Keratinocyte (primary cell): ENCODE results near the gene CCDC40. TPM values are rescaled to one million over a fixed set of nuclear protein-coding genes. Genes with fewer than 3 reads are reported as not detected.
A peak's percentile ranks its signal among the peaks of the same experiment; 100 is the strongest.

Experiments
- DNase-seq: peaks from one replicate; pipeline ENCODE4 v3.0.0-alpha.2; 2011; ENCODE audit warnings: low read depth, missing footprints, low spot score
- FAIRE-seq: peaks from 2 replicates; lab custom pipeline; 2011; peaks lifted over from hg19 to GRCh38; lab: Jason Lieb, UNC
- H2AFZ ChIP-seq: 2 replicates; pipeline ENCODE4 v1.6.0; 2012; ENCODE audit warnings: low read length, control low read depth, inconsistent platforms; ENCODE audit not compliant: control insufficient read depth
- H3K27ac ChIP-seq: 2 replicates; pipeline ENCODE4 v1.5.1; 2011; ENCODE audit warnings: low read length; ENCODE audit not compliant: control insufficient read depth, insufficient read depth
- H3K27me3 ChIP-seq: 3 replicates; pipeline ENCODE4 v1.6.0; 2011; ENCODE audit warnings: low read length; ENCODE audit not compliant: control insufficient read depth, insufficient read depth; ENCODE audit errors: extremely low read depth
- H3K36me3 ChIP-seq, 2 experiments: 2 replicates in 1 of 2; 3 replicates in 1 of 2; pipeline ENCODE4 v1.5.1; 2011; ENCODE audit warnings: low read length in 2 of 2, mild to moderate bottlenecking in 1 of 2; ENCODE audit not compliant: control insufficient read depth in 2 of 2, insufficient read depth in 2 of 2; ENCODE audit errors: extremely low read depth in 1 of 2
- H3K4me1 ChIP-seq: 3 replicates; pipeline ENCODE4 v1.5.1; 2011; ENCODE audit warnings: low read length; ENCODE audit not compliant: control insufficient read depth, insufficient read depth; ENCODE audit errors: extremely low read depth
- H3K4me2 ChIP-seq: 3 replicates; pipeline ENCODE4 v1.6.0; 2011; ENCODE audit warnings: low read depth, low read length; ENCODE audit not compliant: control insufficient read depth, insufficient read depth; ENCODE audit errors: extremely low read depth
- H3K4me3 ChIP-seq, 3 experiments: fragments of 200-600 bp in 1 of 3; sonication (generic) in 1 of 3; 2 replicates in 2 of 3; 3 replicates in 1 of 3; pipeline ENCODE4 v1.5.1; 2011 to 2016; ENCODE audit warnings: low read length in 3 of 3, mild to moderate bottlenecking in 3 of 3, control low read depth in 2 of 3, inconsistent platforms in 1 of 3, low read depth in 1 of 3, mixed read lengths in 1 of 3, mixed run types in 1 of 3, moderate library complexity in 1 of 3; ENCODE audit not compliant: control insufficient read depth in 2 of 3, insufficient read depth in 2 of 3; ENCODE audit errors: extremely low read depth in 1 of 3
- H3K79me2 ChIP-seq: 2 replicates; pipeline ENCODE4 v1.6.0; 2012; ENCODE audit warnings: low read length; ENCODE audit not compliant: control insufficient read depth, insufficient read depth
- H3K9ac ChIP-seq: 3 replicates; pipeline ENCODE4 v1.6.0; 2011; ENCODE audit warnings: low read length; ENCODE audit not compliant: control insufficient read depth, insufficient read depth; ENCODE audit errors: extremely low read depth
- H3K9me1 ChIP-seq: 3 replicates; pipeline ENCODE4 v1.6.0; 2011; ENCODE audit warnings: low read length; ENCODE audit not compliant: control insufficient read depth, insufficient read depth; ENCODE audit errors: extremely low read depth
- H3K9me3 ChIP-seq: 2 replicates; pipeline ENCODE4 v1.5.1; 2012; ENCODE audit warnings: low read depth, low read length; ENCODE audit not compliant: control insufficient read depth
- H4K20me1 ChIP-seq: 3 replicates; pipeline ENCODE4 v1.6.0; 2011; ENCODE audit warnings: low read length; ENCODE audit not compliant: control insufficient read depth, insufficient read depth; ENCODE audit errors: extremely low read depth
- CTCF ChIP-seq, 3 experiments: IDR thresholded peaks in 1 of 3; conservative IDR thresholded peaks in 1 of 3; optimal IDR thresholded peaks in 1 of 3; 2 replicates in 2 of 3; 3 replicates in 1 of 3; pipeline versions ENCODE3 to v1.5.1; 2011; ENCODE audit warnings: low read length in 3 of 3, mild to moderate bottlenecking in 3 of 3, moderate library complexity in 2 of 3, control low read depth in 1 of 3, inconsistent platforms in 1 of 3; ENCODE audit not compliant: insufficient read depth in 2 of 3; ENCODE audit errors: extremely low read depth in 1 of 3
- EZH2 ChIP-seq: IDR thresholded peaks from one replicate; pipeline ENCODE4 v1.6.1; 2012; ENCODE audit warnings: inconsistent platforms, mild to moderate bottlenecking, low read length, moderate library complexity
- dilution Hi-C: fragments of 300-500 bp; cut with MboI; formaldehyde crosslinking; loops from one replicate; pipeline ENCODE4 v1.7.0; 2020; ENCODE audit warnings: low sequenced_read_pairs; ENCODE audit not compliant: extremely low pct_ligation_motif_present
- polyA plus RNA-seq, 5 experiments: library from polyadenylated mRNA; depleted of rRNA in 3 of 5; stranded (reverse) in 3 of 5; stranded (forward) in 1 of 5; unstranded in 1 of 5; fragments of >200 nt; gene quantifications; 1 replicate in 1 of 5; 2 replicates in 3 of 5; 3 replicates in 1 of 5; pipeline versions ENCODE4 v1.2.1 to v1.2.3, GENCODE V29; 2011 to 2012; ENCODE audit warnings: missing spikeins in 2 of 5, low read depth in 1 of 5, low replicate concordance in 1 of 5

Gene CCDC40
- polyA plus RNA-seq, 1 donor (not counting 4 experiments of a cell fraction or from before 2014, with no cell fraction given), result 2.4 TPM

- no peak for FAIRE-seq
- Histone ChIP-seq H2AFZ (no peak overlapping the region), H3K9ac (no peak overlapping the region)
Measured at GRCh38 chr17:80030730-80031410, 5.6 kb upstream of the CCDC40 start.

GRCh38 chr17:80031691-80032430 is 4.6 kb upstream of the CCDC40 start:
- no peak for TF ChIP-seq EZH2
- no peak for TF ChIP-seq CTCF (optimal IDR thresholded peaks at IDR 0.05 in 1 of 3, IDR thresholded peaks at IDR 0.05 in 1 of 3, conservative IDR thresholded peaks at IDR 0.05 in 1 of 3; ENCODE audit: extremely low read depth in 1 of 3, insufficient read depth in 2 of 3, low read length in 3 of 3)
- Histone ChIP-seq H3K27ac (no peak overlapping the region), H2AFZ (no peak overlapping the region), H3K9me1 (no peaks in the 10 kb centered on the region), H3K79me2 (peaks cover 31% of the 10 kb centered on the region), H3K9me3 (no peaks in the 10 kb centered on the region), H3K4me2 (no peak overlapping the region), H3K4me3 (no peak overlapping the region), H3K9ac (no peak overlapping the region), H4K20me1 (peaks cover 5% of the 10 kb centered on the region), H3K4me1 (peaks cover 13% of the 10 kb centered on the region), H3K27me3 (no peaks in the 10 kb centered on the region), H3K36me3 (no peaks in the 10 kb centered on the region)
- dilution Hi-C loops, result no loop called here
- DNase-seq (no peak), FAIRE-seq (no peak)

More at GRCh38 chr17:80030730-80031410, 5.6 kb upstream of the CCDC40 start:
- dilution Hi-C loops, result no loop called here
- Histone ChIP-seq H3K4me3 (no peak overlapping the region), H3K27me3 (no peaks in the 10 kb centered on the region), H3K4me2 (peak overlapping the region; percentile 34), H3K36me3 (no peaks in the 10 kb centered on the region), H3K79me2 (peaks cover 31% of the 10 kb centered on the region), H3K27ac (no peak overlapping the region), H3K9me1 (no peaks in the 10 kb centered on the region), H4K20me1 (peaks cover 5% of the 10 kb centered on the region), H3K4me1 (peaks cover 13% of the 10 kb centered on the region), H3K9me3 (no peaks in the 10 kb centered on the region)
- DNase-seq, result no peak
- no peak for TF ChIP-seq EZH2
- peak; percentile 22 to 63 (median 28) for TF ChIP-seq CTCF (optimal IDR thresholded peaks at IDR 0.05 in 1 of 3, IDR thresholded peaks at IDR 0.05 in 1 of 3, conservative IDR thresholded peaks at IDR 0.05 in 1 of 3; ENCODE audit: extremely low read depth in 1 of 3, insufficient read depth in 2 of 3, low read length in 3 of 3)
